Esophagus mucosa (tissue), 1 donor: ENCODE data around the gene SMIM17. TPM values are rescaled to one million over a fixed set of nuclear protein-coding genes. Genes with fewer than 3 reads are reported as not detected.

Source experiments
- ATAC-seq: fragments of 200-7000 bp; cut with Tn5 transposase; one replicate; pipeline ENCODE4 v1.9.1; 2020
- total RNA-seq: library from RNA; stranded (reverse); gene quantifications from one replicate; pipeline ENCODE4 v1.2.4, GENCODE V29; 2023
- donor health status: DM: yes; HTN: yes; CAD: no.

SMIM17 gene
- not detected for total RNA-seq

DNA sequence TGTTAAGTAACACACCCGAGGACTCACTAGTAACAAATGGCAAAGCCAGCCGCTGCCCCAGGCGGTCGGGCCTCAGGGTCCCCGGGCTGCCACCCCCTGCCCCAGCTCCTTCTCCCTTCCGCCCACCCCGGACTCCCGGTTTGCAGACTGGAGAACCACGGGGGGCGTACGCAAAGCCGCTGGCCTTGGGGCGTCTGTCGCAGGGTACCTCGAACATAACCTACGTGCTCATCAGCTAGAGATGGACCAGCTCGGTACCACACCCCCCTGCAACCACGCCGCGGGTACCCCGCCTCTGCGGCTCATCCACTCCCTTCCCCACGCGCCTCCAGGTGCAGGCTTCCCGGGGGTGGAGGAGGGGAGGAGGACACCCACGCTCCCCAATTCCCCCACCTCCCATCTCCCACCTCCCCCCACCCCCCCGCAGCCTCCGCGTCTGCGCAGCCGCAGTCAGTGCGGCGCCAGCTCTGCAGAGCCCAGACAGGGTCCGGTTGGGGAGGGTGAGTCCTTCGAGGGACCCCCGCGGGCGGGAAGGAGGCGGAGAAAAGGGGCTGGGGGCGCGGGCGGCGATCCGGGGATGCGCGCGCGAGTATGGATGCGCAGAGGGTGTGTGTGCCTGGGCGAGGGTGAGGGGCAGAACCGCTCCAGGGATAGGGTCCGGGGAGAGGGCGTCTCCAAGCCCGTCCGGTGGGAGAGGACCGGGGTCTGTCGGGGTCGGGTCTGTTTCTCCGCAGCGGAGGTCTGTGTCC lies at the start of gene SMIM17:
Gene SMIM17 (plus strand): TSS at position 449 of the 749 bp plus-strand sequence. CDS start 2,509 bp downstream, outside the sequence.
- no peak for ATAC-seq

DNA sequence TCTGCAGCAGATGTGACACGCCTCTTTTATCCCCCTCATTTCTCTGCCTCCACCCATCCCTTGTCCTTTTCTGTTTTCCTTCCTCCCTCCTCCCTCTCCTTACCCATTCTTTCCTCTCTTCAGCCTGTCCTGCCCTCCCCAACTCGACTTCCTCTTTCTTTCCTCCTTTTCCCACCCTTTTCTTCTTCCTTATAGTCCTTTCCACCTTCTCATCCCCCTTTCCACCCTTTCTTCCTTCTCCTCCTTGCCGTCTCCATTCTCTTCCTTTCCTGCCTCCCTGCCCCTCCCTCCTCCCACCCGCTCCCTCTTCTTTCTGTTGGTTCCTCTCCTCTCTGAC lies 48.5 kb upstream of the SMIM17 start:
- ATAC-seq, result no peak

DNA sequence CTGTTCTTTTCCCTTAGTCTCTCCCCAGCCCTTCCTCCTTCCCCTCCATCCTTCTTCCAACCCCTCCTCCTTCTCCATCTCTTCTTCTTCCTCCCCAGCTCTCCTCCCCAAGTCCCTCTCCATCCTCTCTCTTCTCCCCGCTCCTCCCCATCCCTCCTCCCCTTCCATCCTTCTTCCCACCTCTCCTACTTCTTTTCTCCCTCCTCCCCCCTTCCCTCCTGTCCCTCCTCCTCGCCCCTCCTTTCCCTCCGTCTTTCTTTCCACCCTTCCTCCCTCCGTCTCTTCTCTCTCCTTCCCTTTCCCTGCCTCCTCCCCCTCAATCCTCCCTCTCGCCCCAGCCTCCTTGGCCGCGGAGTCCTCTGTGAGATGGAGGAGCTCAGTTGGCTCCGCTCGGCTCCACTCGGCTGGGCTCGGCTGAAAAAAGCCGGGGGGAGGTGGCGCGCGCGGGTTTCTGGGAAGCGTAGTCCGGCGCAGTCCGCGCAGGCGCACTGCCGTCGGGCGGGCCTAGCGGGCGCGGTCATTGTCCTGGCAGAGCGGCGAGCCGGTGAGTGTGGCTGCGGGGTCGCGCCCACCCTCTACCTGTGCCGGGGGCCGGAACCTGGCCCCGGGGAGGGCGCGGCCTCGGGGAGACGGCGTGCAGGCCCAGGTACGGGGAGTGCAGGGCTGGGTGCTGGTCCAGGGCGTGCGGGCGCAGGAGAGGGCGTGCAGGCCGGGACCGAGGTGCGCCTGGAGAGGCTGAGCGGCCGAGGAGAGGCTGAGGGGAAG lies 48.0 kb upstream of the SMIM17 start, which contains the start of gene ZNF71:
Gene ZNF71 (plus strand): TSS at position 520 of the 765 bp plus-strand sequence. CDS start 6,257 bp downstream, outside the sequence.
- peak; percentile 94 for ATAC-seq

DNA sequence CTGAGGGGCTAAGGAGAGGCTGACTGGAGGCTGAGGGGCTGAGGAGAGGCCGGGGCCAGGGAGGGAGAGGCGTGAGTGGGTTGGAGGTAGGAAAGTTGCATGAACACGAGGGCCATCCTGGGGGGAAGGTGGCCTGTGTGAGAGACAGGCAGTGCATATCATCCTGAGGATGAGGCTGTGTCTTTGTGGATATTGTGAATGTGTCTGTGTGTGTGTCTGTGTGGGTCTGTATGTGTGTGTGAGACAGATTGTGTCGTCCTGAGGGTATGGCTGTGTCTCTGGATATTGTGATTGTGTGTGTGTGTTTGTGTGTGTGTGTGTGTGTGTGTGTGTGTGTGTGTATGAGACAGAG lies 47.4 kb upstream of the SMIM17 start:
- ATAC-seq, result peak; percentile 27

DNA sequence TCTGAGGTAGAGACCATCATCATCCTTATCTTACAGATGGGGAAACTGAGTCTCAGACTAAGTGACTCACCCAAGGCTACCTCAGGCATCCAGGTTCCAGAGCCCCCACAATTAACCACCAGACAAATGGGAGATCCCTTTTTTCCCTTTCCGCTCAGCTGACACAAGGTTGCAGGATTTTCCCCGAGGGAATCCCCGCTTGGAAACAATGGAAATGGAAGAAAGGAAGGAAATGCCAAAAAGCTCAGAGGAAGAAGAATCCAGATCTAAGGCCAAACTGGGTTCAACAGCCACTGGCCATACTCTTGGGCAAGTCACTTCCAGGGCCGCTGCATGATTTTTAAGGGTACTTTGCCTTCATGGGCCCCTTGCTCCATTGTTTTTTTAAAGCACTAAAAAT lies 46.3 kb upstream of the SMIM17 start:
- ATAC-seq, result no peak

DNA sequence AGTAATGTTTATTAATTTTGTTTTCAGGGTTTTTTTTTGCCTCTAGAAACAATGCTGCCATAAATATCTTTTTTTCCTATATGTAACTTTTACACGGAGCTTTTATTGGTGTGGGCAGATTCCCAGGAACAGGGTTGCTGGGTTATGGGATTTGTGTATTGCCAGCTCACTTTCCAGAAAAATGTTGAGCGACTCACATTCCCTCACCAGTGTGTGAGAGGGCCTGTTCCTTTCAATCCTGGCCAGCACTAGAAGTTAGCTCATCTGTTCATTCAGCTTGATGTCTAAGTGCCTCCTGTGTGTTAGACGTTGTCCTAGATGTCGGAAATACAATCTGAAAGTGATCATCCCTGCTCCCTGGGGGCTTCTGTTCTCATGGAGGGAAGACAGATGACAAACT lies 45.3 kb upstream of the SMIM17 start:
- ATAC-seq, result no peak

DNA sequence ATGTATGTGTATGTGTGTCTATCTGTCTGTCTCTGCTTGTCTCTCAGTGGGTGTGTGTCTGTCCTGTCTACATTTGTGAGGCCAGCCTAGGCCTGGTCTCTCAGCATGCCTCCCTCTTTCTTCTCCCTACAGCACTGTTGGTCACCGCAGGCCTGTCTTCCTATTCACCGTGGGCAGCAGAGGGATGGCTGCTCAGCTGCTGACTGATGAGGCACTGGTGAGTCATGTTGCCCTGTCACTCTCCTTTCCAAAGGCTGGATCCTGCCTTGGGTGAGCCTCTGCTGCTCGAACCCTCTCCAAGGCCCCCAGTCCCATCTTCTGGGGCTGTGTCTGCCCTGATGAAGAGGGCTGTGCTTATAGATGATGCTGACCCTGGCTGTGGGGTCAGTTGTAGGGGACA lies 41.6 kb upstream of the SMIM17 start:
- ATAC-seq, result no peak

DNA sequence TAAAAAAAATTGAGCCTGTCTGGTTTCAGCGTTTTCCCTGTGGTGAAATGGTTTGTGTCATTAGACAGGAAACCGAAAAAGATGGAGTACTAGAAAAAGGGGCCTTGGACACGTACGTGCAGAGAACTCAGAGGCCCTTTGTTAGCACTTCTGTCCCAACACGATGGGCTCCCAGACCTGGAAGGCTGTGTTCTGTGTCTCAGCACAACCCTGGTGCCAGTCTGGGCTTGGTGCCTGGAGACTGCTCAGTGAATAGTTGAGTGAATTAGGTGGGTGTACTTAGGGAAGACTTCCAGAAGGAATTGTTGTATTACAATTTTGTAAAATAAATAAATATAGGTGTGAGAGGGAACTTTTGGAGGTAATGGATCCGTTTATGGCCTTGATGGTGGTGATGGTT lies 39.1 kb upstream of the SMIM17 start:
- ATAC-seq, result no peak

DNA sequence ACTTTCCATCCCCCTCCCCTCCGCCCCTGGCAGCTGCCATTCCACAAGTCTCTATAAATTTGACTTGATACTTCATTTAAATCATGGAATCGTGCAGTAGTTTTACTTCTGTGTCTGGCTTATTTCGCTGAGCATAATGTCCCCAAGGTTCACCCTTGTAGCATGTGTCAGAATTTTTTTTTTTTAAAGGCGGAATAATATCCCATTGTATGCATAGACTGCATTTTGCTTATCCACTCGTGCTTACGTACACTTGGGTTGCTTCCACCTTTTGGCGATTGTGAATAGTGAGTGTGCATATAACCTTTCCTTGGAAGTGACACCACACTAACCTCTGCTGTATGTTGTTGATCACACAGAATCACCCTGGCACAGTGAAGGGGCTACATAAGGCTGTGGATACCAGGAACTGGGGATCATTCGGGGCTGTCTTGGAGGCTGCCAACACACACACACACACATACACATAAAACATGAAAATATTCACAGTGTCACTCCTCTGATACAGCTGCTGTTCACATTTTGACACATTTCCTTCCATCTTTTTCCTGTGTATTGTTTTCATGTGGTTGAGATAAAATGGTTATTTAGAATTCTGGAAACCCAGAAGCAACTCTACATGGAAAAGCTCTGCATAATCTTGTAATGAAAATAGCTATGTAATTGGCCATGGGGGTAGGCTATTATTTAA lies 34.5 kb upstream of the SMIM17 start:
- ATAC-seq, result no peak

DNA sequence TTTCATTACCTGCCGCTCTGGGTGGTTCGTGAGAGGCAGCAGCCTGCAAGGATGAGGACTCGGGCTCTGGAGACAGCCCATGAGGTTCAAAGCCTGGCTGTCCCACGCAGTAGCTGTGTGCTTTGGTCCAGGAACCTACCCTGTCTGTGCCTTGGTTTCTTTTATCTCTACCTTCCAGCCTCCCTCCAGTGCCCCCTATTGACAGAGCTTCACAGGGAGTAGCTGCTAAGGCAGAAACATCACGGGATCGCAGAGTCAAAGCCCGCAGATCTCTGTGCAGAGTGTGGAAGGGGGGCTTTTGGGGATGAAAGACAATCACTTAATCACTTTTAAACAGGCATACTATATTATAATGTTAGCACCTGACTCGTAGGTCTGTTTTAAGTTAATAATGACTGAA lies 31.7 kb upstream of the SMIM17 start:
- no peak for ATAC-seq

DNA sequence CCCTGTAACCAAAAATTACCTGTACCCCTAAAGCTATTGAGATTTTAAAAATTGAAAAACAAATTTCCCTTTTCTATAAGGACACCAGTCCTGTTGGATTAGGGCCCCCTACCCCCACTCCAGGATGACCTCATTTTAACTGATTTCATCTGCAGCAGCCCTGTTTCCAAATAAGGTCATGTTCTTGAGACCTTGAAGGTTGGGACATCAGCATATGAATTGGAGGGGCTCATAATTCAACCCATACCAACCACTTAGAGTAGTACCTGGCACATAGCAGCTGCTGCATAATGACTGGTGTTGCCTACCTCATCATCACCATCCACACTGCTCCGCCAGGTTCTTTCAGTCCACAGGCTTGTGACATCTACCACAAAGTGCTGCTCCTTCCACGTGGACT lies 30.2 kb upstream of the SMIM17 start:
- ATAC-seq, result no peak

DNA sequence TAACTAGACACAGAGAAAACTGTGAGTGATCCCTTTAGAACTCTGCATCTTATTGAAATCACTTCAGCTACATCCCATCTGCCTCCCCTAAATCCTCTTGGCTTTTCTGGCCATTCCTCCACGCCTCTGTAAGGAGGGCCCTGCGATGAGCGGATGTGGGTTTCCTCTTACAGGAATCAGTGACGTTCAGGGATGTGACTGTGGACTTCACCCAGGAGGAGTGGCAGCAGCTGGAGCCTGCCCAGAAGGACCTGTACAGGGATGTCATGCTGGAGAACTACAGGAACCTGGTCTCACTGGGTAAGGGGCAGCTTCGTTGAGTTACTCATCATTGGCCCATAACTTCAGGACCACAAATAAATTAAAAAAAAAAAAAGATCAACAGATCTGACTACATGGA lies 29.3 kb upstream of the SMIM17 start:
- ATAC-seq, result no peak

DNA sequence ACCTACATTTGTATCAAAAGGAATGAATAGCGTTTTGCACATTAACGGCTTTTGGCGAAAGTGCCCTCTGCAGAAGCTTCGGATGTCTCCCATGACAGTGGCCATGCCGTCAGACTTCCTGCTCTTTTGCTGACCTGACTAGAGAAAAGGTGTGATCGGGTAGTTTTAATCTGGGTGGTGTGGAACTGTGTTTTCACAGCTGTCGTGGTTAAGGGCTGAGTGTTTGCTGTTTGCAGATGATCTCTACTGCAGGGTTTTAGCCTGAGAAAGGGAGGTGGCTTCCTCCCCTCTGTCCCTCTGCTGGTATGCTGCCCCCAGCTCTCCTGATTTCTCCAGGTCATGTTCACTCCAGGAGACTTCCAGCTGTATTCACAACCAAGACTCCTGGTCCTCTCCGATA lies 25.4 kb upstream of the SMIM17 start:
- ATAC-seq, result no peak

DNA sequence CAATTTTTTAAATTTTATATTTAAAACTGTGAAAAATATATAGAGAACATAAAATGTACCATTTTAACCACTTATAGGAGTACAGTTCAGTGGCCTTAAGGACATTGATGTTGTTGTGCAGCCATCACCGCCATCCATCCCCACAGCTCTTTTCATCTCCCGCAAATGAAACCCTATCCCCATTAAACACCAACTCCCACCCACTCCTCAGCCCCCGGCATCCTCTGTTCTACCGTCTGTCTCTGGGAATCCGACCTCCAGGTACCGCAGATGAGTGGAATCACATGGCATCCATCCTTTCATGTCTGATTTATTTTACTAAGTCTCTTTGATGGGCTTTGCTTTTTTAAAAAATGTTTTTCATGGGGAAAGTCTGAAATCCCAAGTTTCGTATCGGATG lies 23.8 kb upstream of the SMIM17 start:
- ATAC-seq, result no peak

DNA sequence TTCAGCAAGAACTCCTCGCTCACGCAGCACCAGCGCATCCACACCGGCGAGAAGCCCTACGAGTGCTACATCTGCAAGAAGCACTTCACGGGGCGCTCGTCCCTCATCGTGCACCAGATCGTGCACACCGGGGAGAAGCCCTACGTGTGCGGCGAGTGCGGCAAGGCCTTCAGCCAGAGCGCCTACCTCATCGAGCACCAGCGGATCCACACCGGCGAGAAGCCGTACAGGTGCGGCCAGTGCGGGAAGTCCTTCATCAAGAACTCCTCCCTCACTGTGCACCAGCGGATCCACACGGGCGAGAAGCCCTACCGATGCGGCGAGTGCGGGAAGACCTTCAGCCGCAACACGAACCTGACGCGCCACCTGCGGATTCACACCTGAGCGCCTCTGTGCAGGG lies 20.6 kb upstream of the SMIM17 start:
- no peak for ATAC-seq

DNA sequence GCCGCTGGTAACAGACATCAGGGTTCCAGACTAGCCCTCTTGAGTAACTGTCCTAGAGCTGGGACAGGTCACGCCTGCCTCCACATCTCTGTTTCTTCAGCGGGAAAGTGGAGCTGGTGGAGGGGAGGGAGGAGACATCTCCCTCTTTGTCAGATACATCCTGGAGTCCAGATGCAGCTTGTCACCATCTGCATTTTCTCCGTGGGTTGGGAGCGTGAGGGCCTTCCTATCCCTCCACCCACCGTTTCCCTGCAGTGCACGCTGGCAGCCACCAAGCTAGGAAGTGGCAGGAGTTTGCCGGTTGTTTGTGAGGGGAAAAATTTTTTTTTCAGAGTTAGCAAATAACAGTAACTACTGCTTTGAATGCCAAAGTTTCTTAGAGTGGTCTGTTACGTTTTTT lies 20.0 kb upstream of the SMIM17 start:
- ATAC-seq, result no peak

DNA sequence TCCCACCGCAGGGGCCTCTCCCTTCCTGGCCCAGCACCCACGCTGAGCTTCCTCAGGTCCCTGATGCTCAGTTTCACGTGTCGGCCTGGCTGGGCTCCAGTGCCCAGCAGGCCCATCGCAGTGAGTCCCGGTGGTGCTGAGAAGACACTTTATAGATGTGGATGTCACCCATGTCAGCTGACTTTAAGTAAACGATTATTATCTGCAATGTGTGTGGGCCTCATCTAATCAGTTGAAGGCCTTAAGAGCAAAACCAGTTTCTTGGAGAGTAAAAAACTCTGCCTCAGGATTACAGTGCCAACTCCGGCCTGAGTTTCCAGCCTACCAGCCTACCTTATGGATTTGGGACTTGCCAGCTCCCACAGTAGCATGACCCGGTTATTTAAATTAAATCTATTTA lies 17.3 kb upstream of the SMIM17 start:
- no peak for ATAC-seq

DNA sequence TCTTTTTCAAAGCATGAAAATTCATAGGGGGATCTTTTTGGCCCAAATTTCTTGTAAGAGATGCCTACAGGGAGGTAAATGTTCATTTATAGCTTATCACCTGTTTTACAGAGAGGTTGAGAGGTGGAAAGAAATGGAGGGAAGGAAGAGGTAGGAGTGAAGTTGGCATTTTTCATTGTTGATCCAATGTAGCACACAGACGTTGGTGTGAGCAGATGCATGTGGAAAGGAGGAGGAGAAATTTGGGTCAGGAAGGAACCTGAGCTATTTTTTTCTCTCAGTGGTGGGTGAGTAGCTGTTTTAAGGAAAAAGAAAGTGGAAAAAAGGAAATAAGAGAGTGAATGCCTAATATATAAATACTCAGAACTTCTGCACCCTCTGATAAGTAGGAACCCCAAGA lies 9.9 kb upstream of the SMIM17 start:
- no peak for ATAC-seq

DNA sequence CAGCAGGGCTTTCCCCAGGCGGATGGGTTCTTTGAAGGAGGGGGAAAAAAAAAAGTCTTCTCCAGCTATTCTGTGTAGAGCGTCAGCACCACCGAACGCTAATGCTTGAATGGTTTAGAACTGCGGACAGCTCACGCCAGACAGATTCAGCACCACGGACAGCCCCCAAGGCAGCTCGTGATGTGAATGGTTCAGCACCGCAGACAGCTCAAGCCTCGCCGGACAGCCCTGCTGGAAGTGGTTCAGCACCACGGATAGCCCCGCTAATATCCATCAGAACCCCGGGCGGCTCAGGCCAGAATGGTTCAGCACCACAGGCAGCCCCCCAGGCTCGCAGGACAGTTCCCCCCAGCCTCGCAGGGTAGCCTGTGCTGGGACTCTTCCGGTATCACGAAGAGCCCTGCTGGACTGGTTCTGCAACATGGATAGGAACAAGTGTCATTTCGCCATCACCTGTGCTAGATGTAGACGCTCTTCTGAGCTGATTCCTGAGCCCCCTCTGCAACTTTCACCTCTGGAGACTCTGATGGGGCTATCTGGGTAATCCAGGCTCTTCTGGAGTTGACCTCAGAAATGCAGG lies 4.9 kb upstream of the SMIM17 start:
- peak; percentile 57 for ATAC-seq

DNA sequence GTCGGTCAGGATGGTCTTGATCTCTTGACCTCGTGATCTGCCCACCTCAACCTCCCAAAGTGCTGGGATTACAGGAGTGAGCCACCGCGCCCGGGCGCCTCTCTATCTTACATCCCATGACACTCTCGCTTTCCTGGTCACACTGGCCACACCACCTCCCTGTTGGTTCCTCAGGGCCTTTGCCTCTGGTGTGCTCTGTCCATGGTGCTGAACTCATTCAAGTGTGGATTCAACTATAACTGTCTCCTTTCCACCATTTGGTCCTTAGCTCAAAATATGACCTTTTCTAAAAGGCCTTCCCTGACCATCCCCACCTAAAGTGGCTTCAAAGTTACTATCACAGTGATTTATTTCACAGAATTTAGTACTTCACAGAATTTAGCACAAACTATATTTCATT lies 3.7 kb upstream of the SMIM17 start:
- no peak for ATAC-seq

DNA sequence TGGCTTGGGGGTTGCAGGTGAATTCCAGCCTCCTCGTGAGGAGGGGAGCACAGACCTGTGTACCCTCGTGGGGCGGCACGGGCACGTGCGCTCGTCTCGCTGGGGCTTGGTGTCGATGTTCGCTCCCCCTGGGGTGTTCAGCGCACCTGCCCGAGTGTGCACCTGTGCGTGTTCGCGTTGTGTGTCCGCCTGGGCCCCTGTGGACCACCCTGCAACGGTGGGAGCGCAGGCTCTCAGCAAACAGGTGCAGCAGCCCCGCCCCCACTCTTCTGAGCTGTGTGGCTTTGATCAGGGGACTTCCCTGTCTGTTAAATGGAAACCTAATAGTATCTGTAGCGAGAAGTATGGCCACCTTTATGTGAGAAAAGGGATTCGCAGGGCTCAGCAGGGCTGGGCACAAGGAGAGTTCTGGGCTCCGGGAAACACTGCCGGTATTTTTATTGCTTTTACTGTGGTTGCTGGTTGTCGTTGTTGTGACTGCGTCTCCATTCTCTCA lies 549 bp downstream of the SMIM17 start:
- no peak for ATAC-seq

DNA sequence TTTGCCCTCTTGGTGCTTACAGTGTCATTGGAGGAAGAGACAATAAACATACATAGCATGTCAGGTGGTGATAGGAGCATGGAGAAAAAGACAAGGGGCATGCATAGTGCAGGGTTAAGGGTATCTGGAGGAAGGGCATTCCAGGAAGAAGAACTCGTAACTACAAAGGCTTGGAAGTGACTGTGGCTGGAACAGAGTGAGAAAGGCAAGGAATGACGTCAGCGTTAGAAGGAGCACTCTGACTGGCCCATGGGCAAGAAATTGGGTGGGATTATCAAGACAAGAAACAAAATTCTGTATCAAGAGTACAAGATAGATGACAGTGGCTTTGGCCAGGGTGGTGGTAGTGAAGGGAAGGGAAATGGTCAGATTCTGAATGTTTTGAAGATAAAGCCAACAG lies 11.2 kb downstream of the SMIM17 start:
- ATAC-seq, result no peak
